ENCODE results near the gene PNPLA7. TPM values are rescaled to one million over a fixed set of nuclear protein-coding genes. Genes with fewer than 3 reads are reported as not detected.

PNPLA7 gene
- total RNA-seq, 1 experiment from 2014 or later, result 3.9 TPM

DNA sequence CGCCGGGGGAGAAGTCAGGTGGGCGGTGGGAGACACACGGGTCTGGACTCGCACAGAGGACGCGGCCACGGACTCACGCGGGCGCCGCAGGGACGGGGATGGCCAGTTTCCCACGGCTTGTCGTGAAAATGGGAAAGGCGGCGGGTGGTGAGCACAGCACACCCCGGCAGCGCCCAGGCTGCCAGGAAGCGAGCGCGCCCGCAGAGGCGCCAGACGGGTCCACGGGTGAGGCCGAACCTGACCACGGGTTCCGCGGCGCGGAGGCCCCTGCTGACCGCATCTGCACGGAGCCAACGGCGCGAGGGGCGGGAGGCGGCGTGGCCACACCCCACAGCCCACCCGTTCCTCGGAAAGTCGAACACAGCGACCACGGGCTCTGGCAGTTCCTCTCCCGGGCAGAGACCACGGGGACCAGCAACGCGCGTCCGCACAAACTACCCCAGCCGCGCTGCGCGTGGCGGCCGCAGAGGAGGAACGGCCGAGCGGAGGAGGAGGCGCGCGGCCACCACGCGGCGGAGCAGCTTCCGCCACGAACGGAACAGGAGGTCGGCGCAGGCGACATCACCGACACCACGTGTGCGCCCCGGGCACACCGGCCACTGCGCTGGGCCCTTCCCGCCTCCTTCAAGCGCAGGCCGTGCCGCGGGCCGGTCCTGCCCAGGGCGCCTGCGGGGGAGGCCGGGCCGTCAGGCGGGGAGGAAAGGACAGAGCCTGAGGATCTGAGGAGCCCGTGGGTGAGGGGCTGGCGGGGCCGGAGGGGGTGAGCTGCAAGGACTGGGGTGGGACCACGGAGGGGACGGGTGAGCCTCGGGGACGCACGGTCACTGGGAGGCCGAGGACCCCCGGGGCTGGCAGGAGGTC, 132.8 kb downstream of the PNPLA7 start:
- POLR2A ChIA-PET, result no interaction called here
- DNase-seq (ENCODE audit: low read depth, low spot score) (no peak), ATAC-seq (no peak)
- Histone ChIP-seq H3K36me3 (ENCODE audit: control insufficient read depth, insufficient read depth, low read length) (peaks cover 1% of the 10 kb centered on the region; the same call in 1 of the 2 replicates), H3K9me3 (ENCODE audit: control insufficient read depth, insufficient read depth, low read depth, low read length) (no peaks in the 10 kb centered on the region), H3K27me3 (ENCODE audit: control insufficient read depth, insufficient read depth, low read length) (no peaks in the 10 kb centered on the region), H3K4me1 (ENCODE audit: control insufficient read depth, insufficient read depth, low read length) (peaks cover 18% of the 10 kb centered on the region), H3K27ac (ENCODE audit: low read length) (no peak overlapping the region), H3K4me3 (ENCODE audit: low read depth in 2 of 2, low read length in 2 of 2) (no peak overlapping the region)
- BruUV-seq (replicated peaks), result no TSS peak
- intact Hi-C loops (cut with micrococcal nuclease; ENCODE audit: unreplicated experiment), result no loop called here
- CTCF ChIA-PET, result interaction anchor here (0.6 kb wide), 1 partner anchor 128 kb away, joined by 4 read pairs; no protein-coding TSS in a partner anchor
- in situ Hi-C loops (cut with HindIII; ENCODE audit: low pct_unique_long_range_greater_than_20kb, low sequenced_read_pairs), result no loop called here
- TF ChIP-seq CTCF (IDR thresholded peaks at IDR 0.05), result no peak

- Histone ChIP-seq H3K4me3 (ENCODE audit: low read depth in 2 of 2, low read length in 2 of 2) (no peak overlapping the region), H3K27me3 (ENCODE audit: control insufficient read depth, insufficient read depth, low read length) (no peaks in the 10 kb centered on the region), H3K27ac (ENCODE audit: low read length) (no peak overlapping the region), H3K4me1 (ENCODE audit: control insufficient read depth, insufficient read depth, low read length) (peaks cover 21% of the 10 kb centered on the region), H3K9me3 (ENCODE audit: control insufficient read depth, insufficient read depth, low read depth, low read length) (no peaks in the 10 kb centered on the region), H3K36me3 (ENCODE audit: control insufficient read depth, insufficient read depth, low read length) (no peaks in the 10 kb centered on the region)
- in situ Hi-C loops (cut with HindIII; ENCODE audit: low pct_unique_long_range_greater_than_20kb, low sequenced_read_pairs) (no loop called here), intact Hi-C loops (cut with micrococcal nuclease; ENCODE audit: unreplicated experiment) (no loop called here)
- no peak for TF ChIP-seq SIN3A (IDR thresholded peaks at IDR 0.05; ENCODE audit: borderline replicate concordance, insufficient read depth, low read depth, low read length)
- TF ChIP-seq POLR2AphosphoS5 (IDR thresholded peaks at IDR 0.05; ENCODE audit: low read depth, low read length), result no peak
- TF ChIP-seq, protein P1, sequence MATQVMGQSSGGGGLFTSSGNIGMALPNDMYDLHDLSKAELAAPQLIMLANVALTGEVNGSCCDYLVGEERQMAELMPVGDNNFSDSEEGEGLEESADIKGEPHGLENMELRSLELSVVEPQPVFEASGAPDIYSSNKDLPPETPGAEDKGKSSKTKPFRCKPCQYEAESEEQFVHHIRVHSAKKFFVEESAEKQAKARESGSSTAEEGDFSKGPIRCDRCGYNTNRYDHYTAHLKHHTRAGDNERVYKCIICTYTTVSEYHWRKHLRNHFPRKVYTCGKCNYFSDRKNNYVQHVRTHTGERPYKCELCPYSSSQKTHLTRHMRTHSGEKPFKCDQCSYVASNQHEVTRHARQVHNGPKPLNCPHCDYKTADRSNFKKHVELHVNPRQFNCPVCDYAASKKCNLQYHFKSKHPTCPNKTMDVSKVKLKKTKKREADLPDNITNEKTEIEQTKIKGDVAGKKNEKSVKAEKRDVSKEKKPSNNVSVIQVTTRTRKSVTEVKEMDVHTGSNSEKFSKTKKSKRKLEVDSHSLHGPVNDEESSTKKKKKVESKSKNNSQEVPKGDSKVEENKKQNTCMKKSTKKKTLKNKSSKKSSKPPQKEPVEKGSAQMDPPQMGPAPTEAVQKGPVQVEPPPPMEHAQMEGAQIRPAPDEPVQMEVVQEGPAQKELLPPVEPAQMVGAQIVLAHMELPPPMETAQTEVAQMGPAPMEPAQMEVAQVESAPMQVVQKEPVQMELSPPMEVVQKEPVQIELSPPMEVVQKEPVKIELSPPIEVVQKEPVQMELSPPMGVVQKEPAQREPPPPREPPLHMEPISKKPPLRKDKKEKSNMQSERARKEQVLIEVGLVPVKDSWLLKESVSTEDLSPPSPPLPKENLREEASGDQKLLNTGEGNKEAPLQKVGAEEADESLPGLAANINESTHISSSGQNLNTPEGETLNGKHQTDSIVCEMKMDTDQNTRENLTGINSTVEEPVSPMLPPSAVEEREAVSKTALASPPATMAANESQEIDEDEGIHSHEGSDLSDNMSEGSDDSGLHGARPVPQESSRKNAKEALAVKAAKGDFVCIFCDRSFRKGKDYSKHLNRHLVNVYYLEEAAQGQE (IDR thresholded peaks at IDR 0.05; ENCODE audit: insufficient read depth in 1 of 2, low read depth in 2 of 2, low read length in 1 of 2), result no peak
- no peak for TF ChIP-seq CTCF (IDR thresholded peaks at IDR 0.05)
- TF ChIP-seq TCF7L2 (IDR thresholded peaks at IDR 0.05; ENCODE audit: low read depth, low read length), result no peak
- no peak for DNase-seq (ENCODE audit: low read depth, low spot score)
- ChIA-PET CTCF (no interaction called here), POLR2A (interaction anchor here (0.5 to 0.6 kb wide), 2 partner anchors 40 to 193 kb away, joined by 4 to 8 read pairs; no protein-coding TSS in a partner anchor)
- ATAC-seq, result no peak
- BruUV-seq (replicated peaks), result no TSS peak
Observed at GRCh38 chr9:137416563-137417151, 133.5 kb downstream of the PNPLA7 start.

All from Panc1 (cell line).